AG04449 (cell line): ENCODE data around the gene EML1.

Source experiments
- CTCF ChIA-PET: fragments of 350-600 bp; formaldehyde crosslinking; extraction: SDS; loops from one replicate; lab custom pipeline; 2021; ENCODE audit warnings: antibody characterized with exemption; lab: Yijun Ruan, JAX
- POLR2A ChIA-PET: fragments of 400-600, 350-600 bp; formaldehyde crosslinking; extraction: SDS; loops from one replicate; lab custom pipeline; 2020; ENCODE audit warnings: antibody characterized with exemption, inconsistent platforms; lab: Yijun Ruan, JAX
- DNase-seq: peaks from one replicate; pipeline ENCODE4 v3.0.0-alpha.2; 2010; ENCODE audit warnings: low read depth, low spot score
- H3K4me3 ChIP-seq: 2 replicates; pipeline ENCODE4 v1.5.1; 2011; ENCODE audit warnings: low read depth, mild to moderate bottlenecking, control low read depth, low read length
- CTCF ChIP-seq: IDR thresholded peaks from one replicate; pipeline ENCODE4 v1.5.1; 2011; ENCODE audit warnings: mild to moderate bottlenecking, moderate library complexity, low read length, control low read depth, inconsistent platforms; ENCODE audit not compliant: insufficient read depth; ENCODE audit errors: missing control alignments

EML1 gene

GRCh38 chr14:99751539-99752485 lies 41.4 kb upstream of the EML1 start:
- POLR2A ChIA-PET = no interaction called here
- DNase-seq = no peak
- no peak for TF ChIP-seq CTCF
- no peak overlapping the region for H3K4me3 ChIP-seq
- CTCF ChIA-PET = interaction anchor here (1.2 to 2.8 kb wide), 4 partner anchors 8 to 134 kb away, joined by 4 to 13 read pairs (median 8); partner anchors contain the start of gene EML1

- ChIA-PET POLR2A (interaction anchor here (1.3 kb wide), 1 partner anchor 41 kb away, joined by 4 read pairs; the partner anchor contains the start of gene EML1), CTCF (interaction anchor here (1.2 to 2.8 kb wide), 3 partner anchors 9 to 40 kb away, joined by 4 to 13 read pairs (median 6); partner anchors contain the start of gene EML1)
- no peak for DNase-seq
- TF ChIP-seq CTCF = no peak
- no peak overlapping the region for H3K4me3 ChIP-seq
These were observed 40.6 kb upstream of the EML1 start for GRCh38 chr14:99752486-99753121.

- ChIA-PET CTCF (interaction anchor here (1.2 to 1.9 kb wide), 4 partner anchors 14 to 130 kb away, joined by 4 to 6 read pairs (median 6); partner anchors contain the start of gene EML1), POLR2A (interaction anchor here (1.3 kb wide), 2 partner anchors 9 to 40 kb away, joined by 3 to 4 read pairs; partner anchors contain the start of gene EML1)
- H3K4me3 ChIP-seq = no peak overlapping the region
- no peak for DNase-seq
- TF ChIP-seq CTCF = peak; percentile 15
These were observed 39.7 kb upstream of the EML1 start for GRCh38 chr14:99753225-99754140.

- ChIA-PET CTCF (interaction anchor here (1.2 to 2.1 kb wide), 7 partner anchors 9 to 129 kb away, joined by 3 to 8 read pairs (median 5); no protein-coding TSS in a partner anchor), POLR2A (interaction anchor here (1.3 kb wide), 2 partner anchors 9 to 39 kb away, joined by 3 to 4 read pairs; partner anchors contain the start of gene EML1)
- no peak for DNase-seq
- no peak overlapping the region for H3K4me3 ChIP-seq
- no peak for TF ChIP-seq CTCF
These were observed 38.8 kb upstream of the EML1 start for GRCh38 chr14:99754141-99755067.

GRCh38 chr14:99755068-99755405 lies 38.2 kb upstream of the EML1 start:
- no peak for TF ChIP-seq CTCF
- H3K4me3 ChIP-seq = no peak overlapping the region
- CTCF ChIA-PET = interaction anchor here (1.3 to 2.1 kb wide), 7 partner anchors 10 to 72 kb away, joined by 3 to 8 read pairs (median 5); no protein-coding TSS in a partner anchor
- DNase-seq = no peak
- POLR2A ChIA-PET = no interaction called here
